Activated naive CD8-positive, alpha-beta T cell treated with anti-CD3 and anti-CD28 coated beads, Interleukin-2, amount 10 ng/mL, durations not matched to agents 7 days and 5 days (primary cell): Measurements from ENCODE around the gene FASTK. TPM values are rescaled to one million over a fixed set of nuclear protein-coding genes. Genes with fewer than 3 reads are reported as not detected.
A peak's percentile ranks its signal among the peaks of the same experiment; 100 is the strongest.

Experiments
- ATAC-seq: fragments of 150-1000 bp; cut with Tn5 transposase; one replicate; pipeline ENCODE4 v1.10.0; 2021; ENCODE audit warnings: low read depth, moderate library complexity
- POLR2A ChIA-PET: fragments of 350-600 bp; sonication (Branson Sonifier 250); formaldehyde crosslinking; loops from one replicate; lab custom pipeline; 2021; ENCODE audit warnings: antibody characterized with exemption; lab: Charles Lee
- DNase-seq: peaks from one replicate; pipeline ENCODE4 v3.0.0; 2021
- H3K27ac Mint-ChIP-seq: one replicate; pipeline ENCODE4 v1.8.0; 2022; ENCODE audit warnings: mild to moderate bottlenecking, mixed read lengths
- H3K27me3 Mint-ChIP-seq: one replicate; pipeline ENCODE4 v1.8.0; 2022; ENCODE audit warnings: mild to moderate bottlenecking, moderate library complexity, mixed read lengths
- H3K36me3 Mint-ChIP-seq: one replicate; pipeline ENCODE4 v1.8.0; 2021; ENCODE audit warnings: mild to moderate bottlenecking, mixed read lengths
- H3K4me1 Mint-ChIP-seq: one replicate; pipeline ENCODE4 v1.8.0; 2021; ENCODE audit warnings: mixed read lengths
- H3K4me3 Mint-ChIP-seq: one replicate; pipeline ENCODE4 v1.8.0; 2022; ENCODE audit warnings: mild to moderate bottlenecking, moderate library complexity, mixed read lengths
- H3K9me3 Mint-ChIP-seq: one replicate; pipeline ENCODE4 v1.8.0; 2021; ENCODE audit warnings: mixed read lengths
- total RNA-seq, 2 experiments: library from RNA; stranded (reverse); gene quantifications; one replicate each; pipeline ENCODE4 v1.2.3, GENCODE V29; 2021

The FASTK gene
- total RNA-seq, 2 experiments from 2014 or later: 96.5 to 100 TPM

DNA sequence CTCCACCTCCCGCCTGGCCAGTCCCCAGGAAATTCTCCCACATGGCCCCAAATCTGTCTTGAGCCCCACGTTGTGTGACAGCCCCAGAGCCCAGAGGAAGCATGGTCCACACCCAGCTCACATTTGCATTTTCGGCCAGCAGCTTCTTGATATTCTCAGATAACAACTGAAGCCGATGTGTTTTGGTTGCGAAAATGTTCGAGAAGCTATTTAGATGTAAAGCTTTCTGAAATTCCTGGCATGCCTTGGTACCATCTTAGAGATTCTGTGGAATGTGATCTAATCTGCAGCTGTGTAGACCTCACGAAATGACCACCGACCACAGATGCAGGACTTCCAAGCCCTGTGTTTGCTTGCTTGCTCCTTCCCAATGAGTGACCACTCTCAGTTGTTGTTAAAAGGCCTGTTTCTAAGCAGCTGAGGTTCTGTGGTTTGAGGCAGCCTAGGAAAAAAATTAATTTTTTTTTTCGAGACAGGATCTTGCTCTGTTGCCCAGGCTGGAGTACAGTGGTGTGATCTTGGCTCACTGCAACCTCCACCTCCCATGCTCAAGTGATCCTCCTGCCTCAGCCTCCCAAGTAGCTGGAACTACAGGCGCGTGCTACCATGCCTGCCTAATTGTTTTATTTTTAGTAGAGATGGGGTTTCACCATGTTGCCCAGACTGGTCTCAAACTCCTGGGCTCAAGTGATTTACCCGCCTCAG is 12.4 kb downstream of the FASTK start:
- Mint-ChIP-seq H3K27me3 (no peaks in the 10 kb centered on the region), H3K4me3 (no peak overlapping the region), H3K27ac (no peak overlapping the region), H3K36me3 (peaks cover 10% of the 10 kb centered on the region), H3K4me1 (no peaks in the 10 kb centered on the region), H3K9me3 (no peaks in the 10 kb centered on the region)
- ATAC-seq: no peak
- no peak for DNase-seq
- POLR2A ChIA-PET: interaction anchor here (1.1 to 1.3 kb wide), 2 partner anchors 9 to 12 kb away, joined by 3 to 4 read pairs; partner anchors contain the start of gene FASTK

GRCh38 chr7:151066273-151066974 is 14.2 kb downstream of the FASTK start:
- no peak overlapping the region for H3K27ac Mint-ChIP-seq
- ATAC-seq (no peak), DNase-seq (no peak)
- no peaks in the 10 kb centered on the region for H3K9me3 Mint-ChIP-seq
- H3K4me3 Mint-ChIP-seq: no peak overlapping the region
- POLR2A ChIA-PET: no interaction called here
- H3K27me3 Mint-ChIP-seq: no peaks in the 10 kb centered on the region
- H3K4me1 Mint-ChIP-seq: peaks cover 6% of the 10 kb centered on the region
- peaks cover 12% of the 10 kb centered on the region for H3K36me3 Mint-ChIP-seq

GRCh38 chr7:151065516-151065915 is 15.1 kb downstream of the FASTK start:
- no peak for ATAC-seq
- no peak for DNase-seq
- Mint-ChIP-seq H3K9me3 (no peaks in the 10 kb centered on the region), H3K36me3 (peaks cover 10% of the 10 kb centered on the region), H3K27me3 (no peaks in the 10 kb centered on the region), H3K4me3 (no peak overlapping the region), H3K4me1 (peaks cover 13% of the 10 kb centered on the region), H3K27ac (peak overlapping the region; percentile 9)
- POLR2A ChIA-PET: no interaction called here

DNA sequence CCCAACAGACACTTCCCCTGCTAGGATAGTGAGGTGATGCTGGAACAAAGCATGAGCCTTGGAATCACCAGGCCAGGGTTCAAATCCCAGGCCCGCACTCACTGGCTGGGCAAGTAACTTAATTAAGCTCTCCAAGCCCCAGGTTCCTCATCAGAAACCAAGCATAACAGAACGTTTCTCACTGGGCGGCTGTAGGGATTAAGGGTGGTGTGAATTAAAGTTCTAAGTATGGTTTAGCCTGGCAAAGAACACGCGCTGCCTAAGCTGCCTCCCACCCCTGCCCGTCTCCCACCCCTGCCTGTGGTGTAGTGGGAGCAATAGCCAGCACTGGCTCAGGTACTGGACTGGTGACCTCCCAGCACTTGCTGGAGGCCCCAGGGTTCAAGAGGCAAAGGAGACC is 15.6 kb downstream of the FASTK start:
- no peak for ATAC-seq
- no peaks in the 10 kb centered on the region for H3K9me3 Mint-ChIP-seq

DNA sequence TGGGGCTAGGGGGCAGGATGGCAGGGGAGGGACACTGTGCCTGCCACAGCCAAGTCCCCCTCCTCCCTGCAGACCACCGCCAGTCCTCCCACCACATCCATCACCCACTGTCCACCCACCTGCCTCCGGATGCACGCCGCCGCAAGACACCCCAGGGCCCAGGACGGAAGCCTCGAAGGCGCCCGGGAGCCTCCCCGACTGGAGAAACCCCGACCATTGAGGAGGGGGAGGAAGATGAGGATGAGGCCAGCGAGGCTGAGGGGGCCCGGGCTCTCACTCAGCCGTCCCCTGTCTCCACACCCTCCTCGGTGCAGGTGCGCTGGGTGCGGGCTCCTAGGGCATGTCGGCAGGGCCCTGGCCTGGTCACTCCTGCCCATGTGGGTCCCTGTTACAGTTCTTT is 16.2 kb downstream of the FASTK start:
- DNase-seq (no peak), ATAC-seq (no peak)
- Mint-ChIP-seq H3K4me3 (no peak overlapping the region), H3K27me3 (no peaks in the 10 kb centered on the region), H3K36me3 (peaks cover 9% of the 10 kb centered on the region), H3K9me3 (no peaks in the 10 kb centered on the region), H3K4me1 (peaks cover 13% of the 10 kb centered on the region), H3K27ac (no peak overlapping the region)
- POLR2A ChIA-PET: no interaction called here

More for the DNA sequence above, 15.6 kb downstream of the FASTK start:
- no peaks in the 10 kb centered on the region for H3K27me3 Mint-ChIP-seq
- no peak for DNase-seq
- H3K27ac Mint-ChIP-seq: peak overlapping the region; percentile 9
- peaks cover 13% of the 10 kb centered on the region for H3K4me1 Mint-ChIP-seq
- POLR2A ChIA-PET: no interaction called here
- no peak overlapping the region for H3K4me3 Mint-ChIP-seq
- peaks cover 9% of the 10 kb centered on the region for H3K36me3 Mint-ChIP-seq

DNA sequence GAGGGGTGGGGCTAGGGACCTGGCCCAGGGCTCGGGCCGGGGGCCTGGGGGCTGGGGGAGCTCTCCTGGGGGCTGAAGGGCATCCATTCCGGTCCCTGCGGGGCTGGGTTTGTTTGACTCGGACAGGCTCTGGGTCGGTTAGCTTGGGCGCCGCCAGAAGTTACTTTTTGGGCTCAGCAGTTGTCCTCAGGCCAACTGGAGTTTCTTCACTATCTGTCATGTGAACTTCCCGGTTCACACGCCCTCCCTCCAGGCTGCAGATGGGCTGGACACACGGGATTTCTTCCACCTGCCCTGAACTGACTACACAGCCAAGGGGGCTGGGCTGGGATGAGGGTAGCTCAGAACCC is 17.4 kb downstream of the FASTK start:
- H3K36me3 Mint-ChIP-seq: peaks cover 8% of the 10 kb centered on the region
- no peak overlapping the region for H3K4me3 Mint-ChIP-seq
- DNase-seq: no peak
- no peaks in the 10 kb centered on the region for H3K9me3 Mint-ChIP-seq
- POLR2A ChIA-PET: interaction anchor here (0.6 kb wide), 1 partner anchor 25 kb away, joined by 3 read pairs; no protein-coding TSS in a partner anchor
- H3K27me3 Mint-ChIP-seq: no peaks in the 10 kb centered on the region
- no peak for ATAC-seq
- H3K27ac Mint-ChIP-seq: no peak overlapping the region
- peaks cover 20% of the 10 kb centered on the region for H3K4me1 Mint-ChIP-seq

GRCh38 chr7:151062399-151063211 is 18.0 kb downstream of the FASTK start:
- H3K27ac Mint-ChIP-seq: no peak overlapping the region
- peaks cover 20% of the 10 kb centered on the region for H3K4me1 Mint-ChIP-seq
- peaks cover 8% of the 10 kb centered on the region for H3K36me3 Mint-ChIP-seq
- POLR2A ChIA-PET: interaction anchor here (0.6 kb wide), 1 partner anchor 24 kb away, joined by 3 read pairs; no protein-coding TSS in a partner anchor
- H3K4me3 Mint-ChIP-seq: no peak overlapping the region
- no peaks in the 10 kb centered on the region for H3K27me3 Mint-ChIP-seq
- no peaks in the 10 kb centered on the region for H3K9me3 Mint-ChIP-seq
- no peak for ATAC-seq
- no peak for DNase-seq

GRCh38 chr7:151062111-151062398 is 18.6 kb downstream of the FASTK start:
- DNase-seq (no peak), ATAC-seq (no peak)
- H3K4me1 Mint-ChIP-seq: peaks cover 24% of the 10 kb centered on the region
- no peaks in the 10 kb centered on the region for H3K9me3 Mint-ChIP-seq
- H3K36me3 Mint-ChIP-seq: peaks cover 10% of the 10 kb centered on the region
- POLR2A ChIA-PET: interaction anchor here (2.6 kb wide), 1 partner anchor 16 kb away, joined by 7 read pairs; no protein-coding TSS in a partner anchor
- no peak overlapping the region for H3K27ac Mint-ChIP-seq
- no peak overlapping the region for H3K4me3 Mint-ChIP-seq
- no peaks in the 10 kb centered on the region for H3K27me3 Mint-ChIP-seq

- POLR2A ChIA-PET: interaction anchor here (1.1 to 4.1 kb wide), 3 partner anchors 16 to 166 kb away, joined by 3 to 32 read pairs (median 7); partner anchors contain the start of genes FASTK and TMUB1
- peak overlapping the region; percentile 69 for H3K27ac Mint-ChIP-seq
Measured at GRCh38 chr7:151061213-151062110, 19.1 kb downstream of the FASTK start.

GRCh38 chr7:151060416-151061212 is 20.0 kb downstream of the FASTK start:
- Mint-ChIP-seq H3K4me1 (peaks cover 28% of the 10 kb centered on the region), H3K27ac (peak overlapping the region; percentile 69), H3K9me3 (no peaks in the 10 kb centered on the region), H3K4me3 (peak overlapping the region; percentile 98), H3K27me3 (no peaks in the 10 kb centered on the region), H3K36me3 (peaks cover 8% of the 10 kb centered on the region)
- ATAC-seq: no peak
- POLR2A ChIA-PET: interaction anchor here (1.1 to 4.1 kb wide), 3 partner anchors 17 to 167 kb away, joined by 3 to 32 read pairs (median 7); partner anchors contain the start of genes FASTK and TMUB1
- no peak for DNase-seq

More at GRCh38 chr7:151061213-151062110, 19.1 kb downstream of the FASTK start:
- Mint-ChIP-seq H3K27me3 (no peaks in the 10 kb centered on the region), H3K4me3 (peak overlapping the region; percentile 98), H3K4me1 (peaks cover 28% of the 10 kb centered on the region), H3K36me3 (peaks cover 8% of the 10 kb centered on the region), H3K9me3 (no peaks in the 10 kb centered on the region)
- no peak for ATAC-seq
- no peak for DNase-seq

- Mint-ChIP-seq H3K36me3 (peaks cover 5% of the 10 kb centered on the region), H3K9me3 (no peaks in the 10 kb centered on the region), H3K27me3 (no peaks in the 10 kb centered on the region), H3K4me3 (peak overlapping the region; percentile 98), H3K4me1 (peaks cover 28% of the 10 kb centered on the region), H3K27ac (peak overlapping the region; percentile 67)
- DNase-seq (no peak), ATAC-seq (no peak)
- POLR2A ChIA-PET: interaction anchor here (1.1 to 4.1 kb wide), 4 partner anchors 10 to 167 kb away, joined by 3 to 32 read pairs (median 7); partner anchors contain the start of genes FASTK and TMUB1
Measured at GRCh38 chr7:151060113-151060415, 20.5 kb downstream of the FASTK start.
